Measurements from ENCODE around the gene DCHS1. TPM values are rescaled to one million over a fixed set of nuclear protein-coding genes. Genes with fewer than 3 reads are reported as not detected.
A peak's percentile ranks its signal among the peaks of the same experiment; 100 is the strongest.

DCHS1 gene
- total and polyA plus RNA-seq, 9 of the 15 experiments (the other 6 are each of a cell fraction or from before 2014, with no cell fraction given) = 0.04 to 0.49 (median 0.14) TPM; not detected in 2

GRCh38 chr11:6611092-6611962 lies 44.3 kb downstream of the DCHS1 start:
- Histone ChIP-seq H4K20me1 (replicated peaks; ENCODE audit: control insufficient read depth, insufficient read depth, low read length) (no peaks in the 10 kb centered on the region), H3K4me3 (peak overlapping the region; percentile 81), H3K4me1 (replicated peaks in 1 of 2; ENCODE audit: control insufficient read depth in 2 of 2, insufficient read depth in 2 of 2, low read length in 2 of 2) (peaks cover 30 to 33% of the 10 kb centered on the region in 2 experiments), H3K9me1 (ENCODE audit: control insufficient read depth, insufficient read depth, low read length) (no peaks in the 10 kb centered on the region), H3K79me2 (ENCODE audit: control insufficient read depth, insufficient read depth, low read length) (peaks cover 36% of the 10 kb centered on the region), H2AFZ (ENCODE audit: low read depth, low read length) (0 out of 2 replicates have a peak overlapping the region, but pooled peaks have one; percentile 98), H3K9ac (ENCODE audit: insufficient read depth in 1 of 2, low read depth in 2 of 2, low read length in 2 of 2) (peak overlapping the region; percentile 92 to 97), H3K9me3 (replicated peaks; ENCODE audit: control insufficient read depth, insufficient read depth, low read depth, low read length) (no peaks in the 10 kb centered on the region), H3K36me3 (ENCODE audit: control insufficient read depth, insufficient read depth, low read length) (peaks cover 64% of the 10 kb centered on the region), H3K27ac (ENCODE audit: extremely low read depth, low read depth, low read length) (peak overlapping the region; percentile 96), H3K27me3 (ENCODE audit: control insufficient read depth in 2 of 2, insufficient read depth in 2 of 2, low read length in 2 of 2) (no peaks in the 10 kb centered on the region), H3K4me2 (ENCODE audit: insufficient read depth, low read length) (peak overlapping the region; percentile 99)
- BruUV-seq (replicated peaks) = no TSS peak
- 12% methylated on average over 31 of the region's 39 CpGs for WGBS (ENCODE audit: insufficient coverage, low coverage, missing lambda C conversion rate)
- ChIA-PET POLR2A (interaction anchor here (0.6 to 2.1 kb wide), 16 partner anchors 10 to 667 kb away, joined by 3 to 12 read pairs (median 3); partner anchors contain the start of gene MRPL17), CTCF (ENCODE audit: low intra/inter-chr PET ratio) (no interaction called here)
- DNase-seq (ENCODE audit: extremely low read depth in 1 of 4, low spot score in 3 of 4) = peak in 2 of 4 experiments; percentile 32 to 45
- FAIRE-seq = peak; percentile 67
- in situ Hi-C loops (cut with MboI) = no loop called here
- peak; percentile 11 for ATAC-seq
- intact Hi-C loops (cut with micrococcal nuclease) = no loop called here
- TF ChIP-seq ELF2 (CRISPR knock-in tag; IDR thresholded peaks at IDR 0.05) (0 out of 2 replicates have a peak, but pooled peaks have one; percentile 13), ARNT (IDR thresholded peaks at IDR 0.05) (no peak), IRF2 (CRISPR knock-in tag; IDR thresholded peaks at IDR 0.05) (no peak), HMBOX1 (IDR thresholded peaks at IDR 0.05) (peak; percentile 65; the same call in 1 of the 2 replicates), THRB (CRISPR knock-in tag; conservative IDR thresholded peaks at IDR 0.05) (0 out of 2 replicates have a peak, but pooled peaks have one; percentile 14), RAD21 (CRISPR knock-in tag; conservative IDR thresholded peaks at IDR 0.05 in 1 of 2, IDR thresholded peaks at IDR 0.05 in 1 of 2) (no peak), REST (IDR thresholded peaks at IDR 0.05; ENCODE audit: borderline replicate concordance) (no peak; the same call in 1 of the 2 replicates), REST (CRISPR knock-in tag; IDR thresholded peaks at IDR 0.05; ENCODE audit: low read depth) (peak; percentile 56; the same call in 1 of the 2 replicates), RFX7 (CRISPR knock-in tag; IDR thresholded peaks at IDR 0.05) (peak; percentile 25; the same call in 1 of the 2 replicates)

All from K562 (cell line).